HG02943 (cell line): Measurements from ENCODE around the gene MYO1B.

Source experiments
- ATAC-seq: cut with Tn5 transposase; IDR thresholded peaks from one replicate; pipeline ENCODE4 v1.9.1; 2021; ENCODE audit warnings: mild to moderate bottlenecking, low read depth, moderate library complexity; ENCODE audit not compliant: unreplicated experiment

Gene MYO1B

DNA sequence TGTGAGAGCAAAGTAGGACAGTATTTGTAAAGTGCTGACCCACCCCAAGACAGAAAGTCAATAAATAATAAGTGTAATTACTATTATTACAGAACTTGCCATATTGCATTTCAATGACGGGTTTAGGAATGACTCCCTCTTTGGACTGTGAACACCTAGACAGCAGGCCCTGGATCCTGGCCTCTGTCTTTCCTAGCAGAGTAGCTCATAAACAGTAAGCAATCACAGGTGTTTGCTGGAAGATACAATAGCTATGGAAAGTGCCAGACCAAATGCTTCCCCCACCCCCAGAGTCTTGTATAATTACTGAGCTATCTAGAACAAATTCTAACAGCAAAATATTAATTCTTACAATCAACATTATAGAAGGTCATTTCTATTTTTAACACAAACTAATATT lies 20.1 kb upstream of the MYO1B start:
- no peak for ATAC-seq

DNA sequence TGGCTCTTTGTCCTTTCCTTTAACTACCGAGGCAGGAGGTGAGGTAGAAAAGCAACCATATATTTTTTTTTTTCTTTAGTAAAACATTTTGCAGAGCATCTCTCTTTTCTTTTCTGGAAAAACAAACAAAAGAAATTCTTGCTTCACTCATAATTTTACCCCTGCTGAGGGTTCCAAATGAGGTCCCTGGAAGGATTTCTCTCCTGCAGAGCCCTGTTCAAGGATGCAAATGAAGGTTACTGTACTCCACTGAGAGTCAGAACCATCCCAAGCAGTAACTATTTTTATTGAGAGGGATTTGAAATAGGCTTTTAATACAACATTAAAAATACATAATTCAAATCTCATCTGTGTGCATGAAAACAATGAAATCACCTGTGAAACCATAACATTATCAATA lies 19.5 kb upstream of the MYO1B start:
- ATAC-seq, result no peak

- no peak for ATAC-seq
Measured at GRCh38 chr2:191226196-191226595, 19.0 kb upstream of the MYO1B start.

DNA sequence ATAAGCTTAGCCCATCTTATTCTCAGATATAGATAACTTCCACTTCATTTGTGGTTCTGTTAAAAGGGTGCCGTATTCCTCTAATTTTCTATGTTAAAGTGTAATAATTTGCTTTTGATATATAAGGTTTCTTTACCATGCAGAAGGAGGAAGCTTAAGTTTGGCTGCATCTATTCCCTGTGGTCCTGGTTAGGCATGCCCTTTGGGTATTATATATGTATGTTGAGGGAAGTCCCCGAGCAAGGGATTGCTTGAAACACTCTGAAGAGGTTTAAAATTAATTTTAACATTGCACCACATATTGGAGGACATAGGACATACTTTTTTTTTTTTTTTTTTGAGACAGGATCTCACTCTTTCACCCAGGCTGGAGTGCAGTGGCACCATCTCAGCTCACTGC lies 16.9 kb upstream of the MYO1B start:
- ATAC-seq, result no peak

- ATAC-seq, result no peak
Measured at GRCh38 chr2:191228861-191229260, 16.3 kb upstream of the MYO1B start.

- ATAC-seq, result no peak
Measured at GRCh38 chr2:191230174-191230573, 15.0 kb upstream of the MYO1B start.

DNA sequence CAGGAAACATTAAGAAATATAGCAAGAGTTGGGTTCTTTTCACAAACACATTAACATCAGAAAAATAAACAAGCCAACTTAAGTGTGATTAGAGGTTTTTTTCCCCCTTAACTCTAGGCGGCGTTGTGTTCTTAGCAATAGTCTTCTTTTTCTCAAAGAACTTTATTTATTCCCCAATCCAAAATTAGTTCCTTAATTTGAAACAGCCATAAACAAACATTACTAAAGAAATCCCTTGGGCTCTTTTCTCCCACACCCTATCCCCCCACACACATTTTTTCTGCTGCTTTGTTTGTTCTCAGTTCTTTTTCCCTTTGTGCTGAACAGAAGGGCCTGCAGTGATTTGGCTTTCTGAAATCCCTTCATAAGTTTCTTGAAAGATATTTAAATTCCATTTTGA lies 13.2 kb upstream of the MYO1B start:
- ATAC-seq, result no peak

GRCh38 chr2:191233533-191233932 lies 11.7 kb upstream of the MYO1B start:
- no peak for ATAC-seq

DNA sequence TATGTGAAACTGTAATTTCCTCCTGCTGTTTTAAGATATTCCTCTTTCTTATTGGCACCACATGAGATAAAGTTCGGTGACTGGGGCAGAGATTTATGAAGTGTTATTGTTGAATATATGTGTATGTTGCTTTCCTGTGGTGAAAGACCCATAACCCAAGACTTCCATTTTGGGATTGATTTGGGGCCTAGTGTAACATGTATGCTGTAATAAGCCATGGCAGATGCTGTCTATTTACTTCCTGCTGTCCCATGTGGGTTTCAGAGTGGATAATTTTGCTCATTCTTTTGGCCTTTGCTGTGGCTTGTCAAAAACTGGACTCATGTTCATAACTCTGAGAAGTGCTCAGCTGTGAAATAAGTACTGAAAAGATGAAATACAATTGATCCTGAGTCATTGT lies 10.8 kb upstream of the MYO1B start:
- no peak for ATAC-seq

GRCh38 chr2:191240871-191241270 lies 4.3 kb upstream of the MYO1B start:
- ATAC-seq, result no peak

DNA sequence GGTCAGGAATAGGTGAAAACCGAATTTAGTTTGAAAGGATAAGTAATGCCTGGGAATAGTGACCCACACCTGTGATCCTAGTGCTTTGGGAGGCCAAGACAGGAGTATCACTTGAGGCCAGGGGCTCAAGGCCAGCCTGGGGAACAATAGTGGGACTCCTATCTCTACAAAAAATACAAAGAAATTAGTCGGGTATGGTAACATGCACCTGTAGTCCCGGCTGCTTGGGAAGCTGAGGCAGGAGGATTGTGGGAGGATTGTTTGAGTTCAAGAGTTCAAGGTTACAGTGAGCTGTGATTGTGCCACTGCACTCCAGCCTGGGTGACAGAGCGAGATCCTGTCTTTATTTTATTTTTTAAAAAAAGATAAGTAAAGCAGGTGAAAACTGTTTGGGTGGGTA lies 3.8 kb upstream of the MYO1B start:
- ATAC-seq, result no peak

- ATAC-seq, result no peak
Measured at GRCh38 chr2:191243154-191243553, 2.0 kb upstream of the MYO1B start.

DNA sequence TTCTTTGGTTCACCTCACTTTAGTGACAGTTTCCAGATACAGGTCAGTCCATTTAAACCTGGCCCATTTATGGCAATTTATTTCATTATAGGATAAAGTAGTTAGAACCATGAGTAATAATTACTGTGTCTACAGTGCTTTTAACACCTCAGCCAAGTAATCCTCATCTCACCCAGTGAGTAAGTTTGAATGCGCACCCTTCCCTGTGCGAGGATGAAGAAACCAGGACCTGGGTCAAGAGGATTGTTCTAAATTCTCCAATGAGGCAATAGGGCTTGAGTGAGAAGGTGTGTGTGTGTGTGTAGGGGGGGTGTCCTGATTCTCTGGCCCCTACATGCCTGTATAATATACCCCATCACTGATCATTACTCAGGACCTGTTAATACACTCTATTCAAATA lies 854 bp upstream of the MYO1B start:
- no peak for ATAC-seq

DNA sequence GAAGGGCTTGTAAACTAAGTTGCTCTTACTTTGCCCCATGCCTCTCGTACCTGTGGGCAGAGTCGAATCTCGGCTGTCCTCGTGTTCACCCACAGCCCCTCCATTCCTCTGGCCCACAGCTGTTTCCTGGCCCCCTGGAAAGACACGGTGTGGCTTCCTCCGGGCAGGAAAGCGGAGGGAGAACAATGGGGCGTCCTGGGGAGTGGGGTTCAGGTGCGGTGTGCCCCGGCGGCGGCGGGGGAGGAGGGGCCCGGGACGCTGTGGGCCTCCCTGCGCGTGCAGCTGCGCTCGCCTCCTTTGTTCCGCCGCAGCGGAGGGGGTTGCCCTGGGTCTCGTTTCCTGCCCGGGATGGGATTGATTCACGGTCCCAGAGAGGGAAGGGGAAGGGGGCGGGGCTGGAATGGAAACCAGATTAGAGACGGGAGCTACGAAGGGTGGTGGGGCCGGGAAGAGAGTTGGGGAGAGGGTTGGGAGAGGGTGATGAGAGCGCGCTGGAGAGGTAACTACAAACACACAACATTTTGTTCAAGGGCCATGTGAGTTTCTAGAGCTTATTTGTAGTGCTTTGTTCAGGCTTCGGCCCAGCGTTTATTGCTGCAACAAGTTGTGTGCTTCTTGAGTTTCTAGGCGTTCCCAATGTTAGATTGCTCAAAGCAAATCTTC lies 796 bp downstream of the MYO1B start:
- no peak for ATAC-seq

- no peak for ATAC-seq
Measured at GRCh38 chr2:191246820-191247380, 1.7 kb downstream of the MYO1B start.

GRCh38 chr2:191247381-191248057 lies 2.3 kb downstream of the MYO1B start:
- peak; percentile 50 for ATAC-seq

- no peak for ATAC-seq
Measured at GRCh38 chr2:191249156-191249813, 4.1 kb downstream of the MYO1B start.

DNA sequence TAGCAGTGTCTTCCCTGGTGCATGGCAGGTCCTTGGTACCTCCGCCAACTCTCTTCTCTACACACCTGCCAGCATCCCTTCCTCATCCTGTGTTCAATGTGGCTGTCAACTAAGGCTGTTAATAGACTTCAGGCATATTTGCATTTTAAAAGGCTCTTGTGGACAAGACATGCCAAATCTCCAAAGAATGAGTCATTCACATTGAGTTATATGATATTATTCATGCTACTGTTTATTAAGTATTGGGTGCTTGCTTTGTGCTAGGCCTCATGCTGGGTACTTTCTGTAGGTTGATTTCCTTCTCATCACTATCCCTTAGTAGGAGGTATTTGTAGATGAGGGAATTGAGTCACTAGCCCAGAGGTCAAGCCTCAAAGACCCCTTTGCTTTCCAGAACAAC lies 5.2 kb downstream of the MYO1B start:
- no peak for ATAC-seq

DNA sequence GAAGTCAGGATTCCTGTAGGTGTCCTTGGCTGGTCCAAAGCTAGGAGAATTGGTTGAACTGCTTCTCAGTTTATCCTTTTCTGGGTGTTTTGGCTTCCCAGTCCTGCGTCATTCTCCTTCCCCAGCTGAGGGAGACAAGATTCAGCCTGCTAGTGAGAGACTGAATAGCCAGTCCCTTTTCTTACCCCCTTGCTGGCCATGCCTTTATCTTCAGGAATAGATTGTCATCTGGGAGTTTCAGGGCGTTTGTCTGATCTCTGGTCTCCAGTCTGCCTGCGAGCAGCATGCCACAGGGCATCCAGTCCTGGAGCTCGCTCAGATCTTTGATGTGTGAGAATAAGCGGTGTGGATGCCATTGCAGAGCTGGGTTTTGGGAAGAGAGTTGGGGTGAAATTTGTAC lies 5.8 kb downstream of the MYO1B start:
- no peak for ATAC-seq

DNA sequence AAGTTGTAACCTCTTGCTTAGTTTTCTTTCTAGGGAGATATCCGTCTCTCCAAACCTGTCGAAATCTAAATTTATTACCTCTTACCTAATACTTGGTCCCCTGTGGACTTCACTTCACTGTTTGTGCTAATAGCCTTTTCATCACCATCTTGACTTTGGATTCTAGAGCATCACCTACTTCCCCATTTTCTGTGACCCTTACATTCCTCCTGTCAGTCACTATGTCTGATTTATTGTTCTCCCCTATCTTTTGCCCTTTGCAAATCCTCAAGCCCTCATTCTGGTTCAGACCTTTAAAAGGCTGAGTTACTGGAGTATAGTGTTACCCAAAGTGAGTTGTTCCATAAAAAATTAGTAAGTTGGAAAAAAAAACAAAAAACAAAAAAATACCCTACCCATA lies 7.5 kb downstream of the MYO1B start:
- ATAC-seq, result no peak

DNA sequence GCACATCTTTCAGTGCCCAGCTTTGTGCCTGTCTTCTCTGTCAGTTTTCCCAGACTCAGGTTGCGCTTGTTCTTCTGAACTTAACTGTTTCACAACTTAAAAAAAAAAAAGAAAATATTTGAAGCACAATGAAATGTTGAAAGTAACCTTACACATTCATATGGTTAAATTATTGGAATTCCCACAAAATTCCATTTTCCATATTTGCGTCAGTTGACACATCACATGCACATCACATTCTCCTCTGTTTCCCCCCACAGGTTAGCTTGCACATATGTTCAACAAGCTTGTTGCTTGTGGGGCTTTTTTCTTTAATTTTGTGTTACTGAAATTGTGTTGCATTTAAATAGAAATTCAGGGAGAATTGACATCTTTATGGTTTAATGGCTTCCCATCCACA lies 8.3 kb downstream of the MYO1B start:
- no peak for ATAC-seq

DNA sequence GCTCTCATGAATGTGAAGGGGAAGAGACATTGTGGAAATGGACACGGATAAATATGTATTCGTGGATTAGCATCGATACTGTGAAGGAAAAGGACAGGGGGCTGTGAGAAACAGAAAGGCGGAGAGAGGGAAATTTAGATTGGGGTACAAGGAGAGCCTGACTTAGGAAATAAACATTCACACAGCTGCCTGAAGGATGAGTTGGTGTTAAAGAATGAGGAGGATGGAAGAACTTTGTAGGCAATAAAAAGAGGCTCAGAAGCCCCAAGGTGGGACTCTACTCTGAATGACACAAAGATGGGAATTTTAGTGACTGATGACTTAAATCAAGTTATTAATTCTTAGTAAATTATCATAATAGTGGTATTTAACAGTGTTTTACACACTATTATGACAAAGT lies 10.1 kb downstream of the MYO1B start:
- no peak for ATAC-seq
